ENCODE data around the gene RIMBP2.

RIMBP2 gene

GRCh38 chr12:130504840-130505175 is 211.3 kb downstream of the RIMBP2 start:
- no peak for DNase-seq (ENCODE audit: low read depth, low spot score)

GRCh38 chr12:130504110-130504839 is 211.8 kb downstream of the RIMBP2 start:
- DNase-seq (ENCODE audit: low read depth, low spot score) = no peak

DNA sequence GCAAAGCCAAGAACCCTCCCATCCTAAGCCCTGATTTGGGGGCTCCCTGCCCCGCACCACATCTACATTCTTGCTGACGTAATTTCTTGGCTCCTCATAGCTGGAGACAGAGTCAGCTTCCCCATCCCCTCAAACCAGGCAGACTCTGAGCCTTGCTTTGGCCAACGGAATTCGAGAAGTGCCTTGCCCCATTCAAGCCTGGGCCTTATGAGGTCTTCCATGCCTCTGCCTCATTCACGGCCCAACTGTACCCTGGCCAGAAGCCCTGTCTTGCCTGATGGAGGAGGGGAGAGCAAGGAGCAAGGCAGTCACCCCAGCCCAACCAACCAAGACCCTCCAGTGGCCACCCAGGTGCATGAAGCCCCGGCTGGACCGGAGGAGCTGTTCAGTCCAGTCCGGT is 214.3 kb downstream of the RIMBP2 start:
- no peak for DNase-seq (ENCODE audit: low read depth, low spot score)

DNA sequence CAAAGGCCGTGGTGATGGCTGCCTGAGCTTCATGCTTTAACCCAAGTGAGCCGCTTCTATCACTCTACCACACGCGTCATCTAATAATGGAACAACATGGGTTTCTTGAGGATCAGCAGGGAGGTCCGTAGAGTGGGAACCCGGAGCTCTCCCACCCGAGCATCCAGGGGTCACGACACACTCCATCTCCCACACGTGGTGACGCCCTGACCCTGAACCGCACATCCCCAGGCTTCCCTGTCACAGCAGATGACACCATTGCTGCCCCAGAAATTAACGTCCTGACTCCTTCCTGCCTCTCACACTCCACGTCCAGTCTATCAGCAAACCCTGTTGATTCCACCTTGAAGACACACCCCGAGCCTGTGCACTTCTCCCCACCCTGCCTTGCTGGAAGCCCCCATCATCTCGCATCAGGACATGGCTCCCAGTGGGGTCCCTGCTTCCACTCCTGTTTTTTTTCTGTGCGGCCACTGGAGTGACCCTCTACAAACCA is 215.2 kb downstream of the RIMBP2 start:
- DNase-seq (ENCODE audit: low read depth, low spot score) = no peak

GRCh38 chr12:130499474-130499873 is 216.6 kb downstream of the RIMBP2 start:
- no peak for DNase-seq (ENCODE audit: low read depth, low spot score)

- no peak for DNase-seq (ENCODE audit: low read depth, low spot score)
Measured at GRCh38 chr12:130498589-130499385, 217.3 kb downstream of the RIMBP2 start.

DNA sequence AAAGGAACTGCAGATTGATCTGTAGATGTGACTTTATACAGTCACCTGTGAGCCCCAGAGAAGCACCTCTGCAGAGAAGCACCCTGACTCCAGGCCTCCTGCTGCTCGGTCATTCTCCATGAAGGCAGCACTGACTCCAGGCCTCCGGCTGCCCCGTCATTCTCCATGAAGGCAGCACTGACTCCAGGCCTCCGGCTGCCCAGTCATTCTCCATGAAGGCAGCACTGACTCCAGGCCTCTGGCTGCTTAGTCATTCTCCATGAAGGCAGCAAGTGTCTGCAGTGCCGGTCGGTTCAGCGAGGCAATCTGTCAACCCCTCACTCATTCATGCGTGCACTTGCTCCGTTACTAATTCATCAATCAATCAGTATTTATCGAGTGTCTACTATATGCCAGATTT is 218.1 kb downstream of the RIMBP2 start:
- no peak for DNase-seq (ENCODE audit: low read depth, low spot score)

DNA sequence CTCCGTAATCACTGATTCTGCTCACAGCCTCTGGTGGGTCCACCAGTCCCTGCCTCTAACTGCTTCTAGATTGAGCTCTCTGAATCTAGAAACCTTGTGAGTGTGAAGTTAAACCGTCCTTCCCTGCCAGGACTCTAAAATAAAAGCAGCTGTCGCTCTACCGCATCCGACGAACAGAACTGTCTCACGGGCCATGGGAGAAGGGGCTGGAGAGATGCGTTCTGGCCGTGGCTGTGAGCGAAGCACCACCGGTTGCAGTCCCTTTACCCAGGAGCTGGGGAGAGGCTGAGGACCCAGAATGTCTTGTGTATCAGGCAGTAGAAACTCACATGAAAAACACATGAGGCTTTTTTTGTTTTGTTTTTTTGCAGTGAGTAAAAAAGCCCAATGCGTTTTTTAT is 218.8 kb downstream of the RIMBP2 start:
- no peak for DNase-seq (ENCODE audit: low read depth, low spot score)

DNA sequence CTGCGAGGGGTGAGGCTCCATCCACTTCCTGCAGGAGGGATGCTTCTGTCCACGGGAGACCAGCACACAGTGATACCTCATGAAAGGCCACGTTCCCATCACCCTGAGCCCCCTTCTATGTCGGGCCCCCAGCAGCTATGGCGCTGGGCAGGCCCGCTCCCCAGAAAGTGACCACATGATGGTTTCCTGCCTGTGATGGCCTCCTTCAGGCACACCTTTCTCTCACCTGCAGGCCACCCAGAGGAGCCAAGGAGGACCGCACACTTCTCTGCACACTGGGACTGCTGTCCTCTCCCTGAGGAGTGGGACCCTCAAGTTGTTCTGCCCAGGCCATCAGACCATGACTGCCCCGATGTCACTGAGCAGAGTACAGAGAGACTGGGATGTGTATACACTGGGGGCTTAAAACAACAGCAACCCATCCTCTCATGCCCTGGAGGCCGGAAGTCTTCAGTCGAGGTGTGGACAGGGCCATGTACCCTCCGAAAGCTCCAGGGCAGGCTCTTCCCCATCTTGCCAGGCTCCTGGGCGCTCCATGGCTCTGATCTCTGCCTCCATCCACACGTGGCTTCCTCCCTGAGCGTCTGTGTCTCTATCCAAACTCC is 219.5 kb downstream of the RIMBP2 start:
- no peak for DNase-seq (ENCODE audit: low read depth, low spot score)

DNA sequence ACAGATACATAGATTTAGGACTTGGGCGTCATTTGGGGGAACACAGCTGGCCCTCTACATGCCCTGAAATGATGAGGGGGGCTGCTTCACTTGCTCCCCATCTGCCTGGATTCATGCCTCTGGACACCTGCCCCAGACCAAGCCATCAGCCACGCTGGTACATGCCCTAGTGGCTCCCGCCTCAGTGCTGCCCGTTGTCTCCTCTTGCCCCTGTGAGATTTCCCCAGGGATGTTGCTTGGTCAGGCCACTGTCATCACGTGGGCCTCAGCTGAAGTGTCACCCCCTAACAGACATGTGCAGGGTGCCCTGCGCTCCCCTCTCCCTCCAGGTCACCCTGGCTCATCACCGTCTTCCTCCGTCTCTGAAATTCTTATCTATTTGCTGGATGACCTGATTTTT is 220.9 kb downstream of the RIMBP2 start:
- DNase-seq (ENCODE audit: low read depth, low spot score) = no peak

DNA sequence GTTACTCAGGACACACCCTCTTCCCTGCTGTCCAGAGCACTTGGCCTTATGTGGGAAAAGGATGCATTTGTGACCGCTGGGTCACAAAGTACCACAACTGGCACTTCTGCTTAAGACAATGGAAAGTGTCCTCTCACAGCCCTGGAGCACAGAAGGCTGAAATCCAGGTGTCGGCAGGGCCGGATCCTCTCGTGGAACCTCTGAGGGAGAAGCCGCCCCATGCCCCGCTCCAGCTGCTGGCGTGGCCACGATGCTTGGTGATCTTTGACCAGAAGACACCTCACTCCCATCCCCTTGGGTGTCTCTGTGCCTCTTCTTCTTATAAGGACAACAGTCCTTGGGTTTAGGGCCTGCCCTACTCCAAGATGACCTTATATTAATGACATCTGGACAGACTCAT is 221.4 kb downstream of the RIMBP2 start:
- no peak for DNase-seq (ENCODE audit: low read depth, low spot score)

- no peak for DNase-seq (ENCODE audit: low read depth, low spot score)
Measured at GRCh38 chr12:130493951-130494350, 222.1 kb downstream of the RIMBP2 start.

GRCh38 chr12:130491421-130492357 is 224.4 kb downstream of the RIMBP2 start:
- DNase-seq (ENCODE audit: low read depth, low spot score) = no peak

- DNase-seq (ENCODE audit: low read depth, low spot score) = no peak
Measured at GRCh38 chr12:130490674-130491073, 225.4 kb downstream of the RIMBP2 start.

DNA sequence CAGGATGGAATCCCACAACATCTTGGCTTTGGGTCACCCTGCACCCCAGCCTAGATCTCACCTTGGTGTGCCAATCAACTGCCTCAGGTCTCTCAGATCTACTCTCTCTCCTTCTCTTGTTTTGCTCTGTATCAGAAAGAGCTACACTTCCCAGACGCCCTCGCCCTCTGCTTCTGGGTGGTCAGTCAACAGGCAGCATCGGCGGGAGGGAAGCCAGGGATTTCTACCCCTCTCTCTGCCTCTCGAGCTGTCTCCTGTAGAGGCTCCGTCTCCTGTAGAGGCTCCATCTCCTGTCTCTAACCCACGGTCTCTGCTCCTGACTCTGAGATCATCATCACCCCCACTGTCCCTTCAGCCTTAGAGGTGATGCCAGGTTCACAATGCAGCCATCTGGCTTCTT is 226.8 kb downstream of the RIMBP2 start:
- no peak for DNase-seq (ENCODE audit: low read depth, low spot score)

- no peak for DNase-seq (ENCODE audit: low read depth, low spot score)
Measured at GRCh38 chr12:130488358-130488710, 227.8 kb downstream of the RIMBP2 start.

GRCh38 chr12:130487636-130488357 is 228.3 kb downstream of the RIMBP2 start:
- no peak for DNase-seq (ENCODE audit: low read depth, low spot score)

DNA sequence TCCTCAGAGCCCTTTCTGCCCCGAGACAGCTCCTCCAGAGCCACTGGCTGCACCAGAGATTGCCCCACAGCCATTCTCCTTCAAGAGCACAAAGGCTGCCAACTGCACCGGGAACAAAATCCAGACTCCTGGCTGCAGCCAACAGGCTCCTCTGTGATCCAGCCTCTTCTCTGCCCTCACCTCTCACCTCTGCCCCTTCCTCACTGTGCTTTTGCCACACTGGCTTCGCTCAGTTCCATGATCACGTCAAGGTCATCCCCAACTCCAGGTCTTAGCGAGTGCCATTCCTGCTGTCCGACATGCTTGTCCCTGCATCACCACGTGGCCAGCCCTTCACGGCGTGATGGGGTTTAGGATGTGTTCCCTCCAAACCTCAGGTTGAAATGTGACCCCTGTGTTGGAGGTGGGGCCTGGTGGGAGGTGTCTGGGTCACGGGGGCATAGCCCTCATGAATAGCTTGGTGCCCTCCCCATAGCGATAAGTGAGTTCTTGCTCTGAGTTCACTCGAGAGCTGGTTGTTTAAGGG is 229.1 kb downstream of the RIMBP2 start:
- DNase-seq (ENCODE audit: low read depth, low spot score) = no peak

- DNase-seq (ENCODE audit: low read depth, low spot score) = no peak
Measured at GRCh38 chr12:130486146-130486435, 230.0 kb downstream of the RIMBP2 start.

DNA sequence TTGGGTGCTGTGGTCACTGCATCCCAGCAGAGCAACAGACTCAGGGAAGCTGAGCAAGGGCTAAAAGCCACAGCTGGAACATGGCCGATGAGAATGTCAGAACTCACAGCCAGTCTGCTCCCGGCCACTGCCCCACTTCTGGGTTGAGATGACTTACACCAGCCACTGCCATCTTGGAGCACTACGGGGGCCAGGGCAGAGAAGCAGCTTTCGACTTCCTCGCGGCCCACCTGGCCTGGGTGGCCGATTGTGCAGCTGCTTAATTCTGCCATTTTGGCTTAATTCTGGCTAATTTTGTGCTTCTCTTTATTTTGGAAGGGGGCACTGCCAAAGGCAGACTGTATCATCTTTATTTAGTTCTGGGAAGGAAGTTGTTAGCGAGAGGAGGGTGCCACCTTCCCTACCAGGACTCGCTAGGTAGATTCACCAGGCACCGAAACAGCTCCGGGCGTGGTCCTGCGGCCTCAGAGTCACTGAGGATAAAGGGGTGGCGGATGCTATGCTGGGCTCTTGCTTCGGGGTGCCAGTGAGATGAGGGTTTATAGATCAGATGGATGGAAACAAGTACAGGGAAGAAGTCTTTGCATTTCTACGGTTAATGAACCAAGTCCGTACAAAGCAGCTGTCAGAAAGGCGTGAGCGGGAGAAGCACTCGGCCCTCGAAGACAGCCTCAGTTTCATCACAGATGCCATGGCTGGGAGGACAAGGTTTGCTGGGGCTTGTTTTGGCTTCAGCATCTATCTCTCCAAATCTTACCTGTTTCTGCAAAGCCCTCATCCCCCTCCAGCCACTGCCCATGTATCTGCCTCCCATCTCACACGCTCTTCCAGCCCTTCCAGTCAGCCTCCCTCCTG is 230.6 kb downstream of the RIMBP2 start:
- DNase-seq (ENCODE audit: low read depth, low spot score) = no peak
